Gastrocnemius medialis (tissue), 4 donors: ENCODE measurements around the gene PLSCR3.

ENCODE experiments used
- CTCF ChIP-seq, 5 experiments: fragments of 450-650 bp in 3 of 5; fragments of 200-600 bp in 2 of 5; sonication (generic) in 2 of 5; IDR thresholded peaks in 4 of 5; conservative IDR thresholded peaks in 1 of 5; 1 replicate in 4 of 5; 2 replicates in 1 of 5; pipeline ENCODE4 v1.5.1; 2016 to 2019; ENCODE audit warnings: antibody characterized with exemption in 5 of 5, mild to moderate bottlenecking in 3 of 5, moderate library complexity in 3 of 5
- POLR2A ChIP-seq, 2 donors: fragments of 450-650 bp; IDR thresholded peaks; one replicate each; pipeline ENCODE4 v1.6.1; 2017; ENCODE audit warnings: antibody characterized with exemption in 2 of 2, mild to moderate bottlenecking in 2 of 2, moderate library complexity in 2 of 2

- no peak for TF ChIP-seq CTCF (IDR thresholded peaks at IDR 0.05 in 4 of 5, conservative IDR thresholded peaks at IDR 0.05 in 1 of 5)
- no peak for TF ChIP-seq POLR2A (IDR thresholded peaks at IDR 0.05)
Observed at GRCh38 chr17:7363311-7363710, 31.0 kb downstream of the PLSCR3 start.
